ENCODE results near the gene SGPL1.

- TF ChIP-seq CTCF (IDR thresholded peaks at IDR 0.05), result no peak
- no peak for TF ChIP-seq POLR2A (IDR thresholded peaks at IDR 0.05)
These were observed 20.1 kb upstream of the SGPL1 start for GRCh38 chr10:70795613-70796012.

All from esophagus squamous epithelium (tissue), 4 donors.